Progenitor cell of endocrine pancreas (in vitro differentiated cells): Measurements from ENCODE around the gene PCYOX1L. TPM values are rescaled to one million over a fixed set of nuclear protein-coding genes. Genes with fewer than 3 reads are reported as not detected.
A peak's percentile ranks its signal among the peaks of the same experiment; 100 is the strongest.

Source experiments
- DNase-seq: peaks from one replicate; pipeline ENCODE4 v3.0.0; 2021; ENCODE audit warnings: low spot score; ENCODE audit not compliant: unreplicated experiment
- H3K27ac Mint-ChIP-seq: 2 replicates; pipeline ENCODE4 v1.8.0; 2021; ENCODE audit warnings: mild to moderate bottlenecking, moderate library complexity, mixed read lengths
- H3K27me3 Mint-ChIP-seq: 2 replicates; pipeline ENCODE4 v1.8.0; 2021; ENCODE audit warnings: mixed read lengths
- H3K36me3 Mint-ChIP-seq: 2 replicates; pipeline ENCODE4 v1.8.0; 2022; ENCODE audit warnings: mixed read lengths; ENCODE audit not compliant: insufficient read depth
- H3K4me1 Mint-ChIP-seq: 2 replicates; pipeline ENCODE4 v1.8.0; 2021; ENCODE audit warnings: low read depth, mixed read lengths
- H3K4me3 Mint-ChIP-seq: 2 replicates; pipeline ENCODE4 v1.8.0; 2021; ENCODE audit warnings: low read depth, mild to moderate bottlenecking, moderate library complexity, mixed read lengths
- H3K9me3 Mint-ChIP-seq: 2 replicates; pipeline ENCODE4 v1.8.0; 2021; ENCODE audit warnings: low read depth, mixed read lengths
- CTCF ChIP-seq: fragments of 200-600 bp; sonication (generic); IDR thresholded peaks from one replicate; pipeline ENCODE4 v1.5.0; 2021; ENCODE audit warnings: antibody characterized with exemption, mild to moderate bottlenecking; ENCODE audit not compliant: unreplicated experiment
- total RNA-seq: library from RNA; stranded (reverse); gene quantifications from 2 replicates; pipeline ENCODE4 v1.2.1, GENCODE V29; 2021

The PCYOX1L gene
- total RNA-seq, 1 donor from 2014 or later, result 20.6 TPM

DNA sequence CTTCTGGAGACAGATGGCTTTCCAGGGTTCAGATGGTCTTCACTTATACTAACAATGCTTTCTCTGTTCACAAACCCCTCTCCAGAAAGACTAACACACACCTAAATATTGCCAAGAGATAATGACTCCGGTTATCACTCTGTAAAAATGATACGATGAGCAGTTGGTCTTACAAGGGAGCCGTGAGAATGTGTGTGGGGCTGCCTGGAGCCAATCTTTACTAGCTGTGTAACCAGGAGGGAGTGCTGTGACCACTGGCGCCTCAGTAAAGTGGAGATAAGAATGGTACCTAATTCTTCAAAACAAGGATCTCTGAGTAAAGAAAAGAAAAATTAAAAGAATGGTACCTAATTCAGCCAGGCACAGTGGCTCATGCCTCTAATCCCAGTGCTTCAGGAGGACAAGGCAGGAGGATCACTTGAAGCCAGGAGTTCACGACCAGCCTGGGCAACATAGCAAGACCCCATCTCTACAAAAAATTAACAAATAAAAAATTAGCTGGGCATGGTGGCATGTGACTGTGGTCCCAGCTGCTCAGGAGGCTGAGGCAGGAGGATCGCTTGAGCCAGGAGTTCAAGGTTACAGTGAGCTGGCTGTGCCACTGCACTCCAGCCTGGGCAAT is 61.2 kb downstream of the PCYOX1L start:
- H3K27me3 Mint-ChIP-seq, result no peaks in the 10 kb centered on the region
- H3K4me1 Mint-ChIP-seq, result peaks cover 11% of the 10 kb centered on the region
- no peaks in the 10 kb centered on the region for H3K36me3 Mint-ChIP-seq
- peak overlapping the region; percentile 24 for H3K27ac Mint-ChIP-seq
- DNase-seq, result no peak
- TF ChIP-seq CTCF, result no peak
- no peaks in the 10 kb centered on the region for H3K9me3 Mint-ChIP-seq
- no peak overlapping the region for H3K4me3 Mint-ChIP-seq

Other genes starting within 250 kb of the PCYOX1L start
- gene ABLIM3, start 216.6 kb upstream of the PCYOX1L start, total RNA-seq, result 0.27 and 0.48 TPM in 2 replicates
- gene AFAP1L1, start 86.2 kb upstream of the PCYOX1L start, total RNA-seq, result 0.69 and 0.78 TPM in 2 replicates
- gene GRPEL2, start 12.5 kb upstream of the PCYOX1L start, total RNA-seq, result 17.6 and 20.2 TPM in 2 replicates
- gene IL17B, start 21.2 kb downstream of the PCYOX1L start, total RNA-seq, result not detected in 2 replicates
- gene CSNK1A1, start 193.4 kb downstream of the PCYOX1L start, total RNA-seq, result 213 and 219 TPM in 2 replicates
- gene ARHGEF37, start 223.5 kb downstream of the PCYOX1L start, total RNA-seq, result 2.4 and 3.3 TPM in 2 replicates